NCI-H1417 (cell line): ENCODE data around the gene DMD.
"Not testable (repeated sequence)": the region's sequence is repeated elsewhere in the genome, so short reads cannot be mapped to it uniquely, and the experiment has no call there.

ENCODE experiments used
- DNase-seq, 3 experiments: peaks; one replicate each; lab custom pipeline; 2025; lab: John Stamatoyannopoulos, UW

The DMD gene

GRCh38 chrX:31435592-31435991, 1775.8 kb downstream of the DMD start:
- no peak for DNase-seq

GRCh38 chrX:31433856-31434255, 1777.5 kb downstream of the DMD start:
- no peak for DNase-seq

- no peak for DNase-seq
Observed at GRCh38 chrX:31429915-31430314, 1781.4 kb downstream of the DMD start.

DNA sequence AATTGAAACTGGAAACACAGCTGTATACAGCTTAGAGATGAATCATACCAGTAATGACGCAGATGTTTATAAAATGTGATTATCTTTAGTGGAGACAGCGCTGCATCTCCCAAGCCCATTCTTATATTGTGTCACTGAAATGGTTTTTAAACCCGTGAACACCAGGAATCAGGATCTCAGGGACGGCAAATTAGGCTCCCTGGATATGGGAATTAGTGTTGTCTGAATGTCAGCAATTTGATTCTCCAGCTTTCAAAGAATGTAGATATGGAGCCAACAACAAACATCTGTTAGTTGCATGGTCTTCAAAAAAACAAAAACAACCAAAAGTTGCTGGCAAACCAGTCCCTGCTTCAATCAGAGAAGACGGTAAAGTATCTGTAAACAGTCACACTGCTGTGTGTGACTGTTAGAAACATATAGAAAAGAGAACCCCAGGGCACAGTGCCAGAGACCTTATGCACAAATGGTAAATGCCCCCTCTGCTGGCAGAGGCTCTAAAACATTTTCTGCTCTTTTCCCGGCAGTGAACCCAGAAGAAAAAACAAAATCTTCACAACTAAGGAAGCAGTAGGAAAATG, 1787.7 kb downstream of the DMD start:
- peak in 2 of 3 experiments; percentile 43 to 76 for DNase-seq

- no peak for DNase-seq
Observed at GRCh38 chrX:31421441-31421840, 1789.9 kb downstream of the DMD start.

- DNase-seq, result no peak
Observed at GRCh38 chrX:31420711-31421151, 1790.6 kb downstream of the DMD start.

DNA sequence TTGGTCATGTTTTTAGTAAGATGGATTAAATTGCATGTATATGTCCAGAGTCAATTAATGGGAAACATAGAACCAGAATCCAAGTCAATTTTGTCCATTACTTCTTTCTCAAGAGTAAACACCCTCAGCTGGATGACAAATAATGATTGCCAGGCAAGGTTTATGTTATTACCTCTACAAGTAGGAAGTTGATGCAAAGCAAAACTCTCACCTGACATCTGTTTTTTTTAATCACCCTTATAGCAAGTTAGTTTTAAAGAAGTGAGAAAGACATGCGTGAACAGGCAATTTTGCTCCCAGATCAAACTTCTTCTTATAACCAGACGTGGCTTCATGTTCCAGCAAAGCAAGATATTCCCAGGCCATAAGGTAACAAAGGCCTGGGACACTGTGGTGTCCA, 1791.0 kb downstream of the DMD start:
- DNase-seq, result no peak

DNA sequence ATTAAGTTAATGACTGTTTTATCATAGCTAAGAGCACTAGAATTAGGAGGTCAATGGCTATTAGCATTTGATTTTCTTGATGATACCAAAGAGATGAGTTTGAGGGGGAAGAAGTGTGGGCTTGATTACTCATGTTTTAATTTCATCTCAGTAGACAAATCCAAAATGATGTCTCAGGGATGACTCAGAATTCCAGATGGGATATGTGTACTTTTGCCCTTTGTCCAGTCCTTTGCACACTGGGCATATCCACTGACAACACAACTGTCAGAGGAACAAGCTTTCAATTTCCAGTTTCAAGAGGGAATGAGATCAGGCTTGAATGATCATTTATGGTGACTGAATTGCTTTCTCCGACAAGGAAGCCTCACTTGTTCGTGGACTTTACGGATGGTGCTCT, 1814.2 kb downstream of the DMD start:
- no peak for DNase-seq

GRCh38 chrX:31392513-31392912, 1818.8 kb downstream of the DMD start:
- DNase-seq, result no peak

- no peak for DNase-seq
Observed at GRCh38 chrX:31388946-31389345, 1822.4 kb downstream of the DMD start.

GRCh38 chrX:31384471-31384870, 1826.9 kb downstream of the DMD start:
- no peak for DNase-seq

- DNase-seq, result no peak
Observed at GRCh38 chrX:31383991-31384390, 1827.4 kb downstream of the DMD start.

- not testable (repeated sequence) for DNase-seq
Observed at GRCh38 chrX:31378973-31379372, 1832.4 kb downstream of the DMD start.

GRCh38 chrX:31377821-31378220, 1833.5 kb downstream of the DMD start:
- DNase-seq, result not testable (repeated sequence)

- DNase-seq, result no peak
Observed at GRCh38 chrX:31376408-31377022, 1834.8 kb downstream of the DMD start.

GRCh38 chrX:31374786-31375185, 1836.6 kb downstream of the DMD start:
- DNase-seq, result no peak

DNA sequence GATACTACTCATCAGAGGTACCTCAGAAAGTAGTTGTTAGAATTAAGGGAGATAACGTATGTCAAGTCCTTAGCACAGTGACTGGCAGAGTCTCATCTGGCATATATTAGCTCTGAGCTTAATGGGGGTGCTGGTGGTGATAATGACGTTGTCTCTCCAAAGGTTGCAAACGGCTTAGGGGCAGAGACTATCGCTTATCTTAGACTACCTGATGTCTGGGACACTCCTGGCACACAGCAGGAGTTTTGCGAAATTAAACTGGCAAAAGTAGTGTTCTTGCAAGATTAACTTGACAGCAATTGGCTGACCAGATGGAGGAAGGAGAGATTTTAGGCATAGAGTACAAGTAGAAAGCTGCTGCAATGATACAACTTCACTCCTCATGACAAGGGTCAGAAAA, 1839.4 kb downstream of the DMD start:
- no peak for DNase-seq

DNA sequence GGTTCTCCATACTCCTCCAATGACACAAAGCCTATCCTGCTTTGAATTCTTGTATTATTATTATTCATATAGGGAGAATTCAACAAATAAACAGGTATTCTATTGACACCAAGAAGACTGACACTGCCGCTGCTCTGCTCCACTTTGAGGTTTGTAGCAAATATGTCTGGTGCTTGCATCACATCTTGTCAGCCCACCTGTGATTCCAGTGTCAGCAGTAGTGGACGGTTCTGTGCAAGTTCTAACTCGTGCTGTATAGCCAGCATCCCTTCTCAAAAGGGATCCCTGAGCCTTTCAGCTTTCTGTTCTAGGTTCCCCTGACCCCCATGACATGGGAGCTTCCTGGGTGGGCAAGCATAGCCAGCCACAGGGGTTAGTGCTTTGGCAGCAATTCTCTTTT, 1843.5 kb downstream of the DMD start:
- DNase-seq, result no peak

DNA sequence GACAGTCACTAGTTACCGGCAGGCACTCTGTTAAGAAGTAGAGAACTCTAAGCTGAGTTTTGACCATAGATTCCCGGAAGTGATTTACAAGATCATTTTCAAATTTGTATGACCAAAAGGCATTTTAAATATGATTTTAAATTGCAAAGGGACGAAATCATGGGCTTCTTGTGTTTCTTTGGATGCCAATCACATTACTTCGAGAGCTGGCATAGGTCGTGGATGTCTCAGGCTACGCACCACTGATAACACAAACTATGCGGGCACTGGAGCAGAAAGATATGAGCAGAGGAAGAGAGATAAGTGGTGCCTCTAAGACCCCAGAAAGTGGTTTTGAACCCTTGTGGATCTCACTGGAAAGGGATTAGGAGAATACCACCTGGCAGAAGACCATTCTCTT, 1845.3 kb downstream of the DMD start:
- DNase-seq, result no peak

DNA sequence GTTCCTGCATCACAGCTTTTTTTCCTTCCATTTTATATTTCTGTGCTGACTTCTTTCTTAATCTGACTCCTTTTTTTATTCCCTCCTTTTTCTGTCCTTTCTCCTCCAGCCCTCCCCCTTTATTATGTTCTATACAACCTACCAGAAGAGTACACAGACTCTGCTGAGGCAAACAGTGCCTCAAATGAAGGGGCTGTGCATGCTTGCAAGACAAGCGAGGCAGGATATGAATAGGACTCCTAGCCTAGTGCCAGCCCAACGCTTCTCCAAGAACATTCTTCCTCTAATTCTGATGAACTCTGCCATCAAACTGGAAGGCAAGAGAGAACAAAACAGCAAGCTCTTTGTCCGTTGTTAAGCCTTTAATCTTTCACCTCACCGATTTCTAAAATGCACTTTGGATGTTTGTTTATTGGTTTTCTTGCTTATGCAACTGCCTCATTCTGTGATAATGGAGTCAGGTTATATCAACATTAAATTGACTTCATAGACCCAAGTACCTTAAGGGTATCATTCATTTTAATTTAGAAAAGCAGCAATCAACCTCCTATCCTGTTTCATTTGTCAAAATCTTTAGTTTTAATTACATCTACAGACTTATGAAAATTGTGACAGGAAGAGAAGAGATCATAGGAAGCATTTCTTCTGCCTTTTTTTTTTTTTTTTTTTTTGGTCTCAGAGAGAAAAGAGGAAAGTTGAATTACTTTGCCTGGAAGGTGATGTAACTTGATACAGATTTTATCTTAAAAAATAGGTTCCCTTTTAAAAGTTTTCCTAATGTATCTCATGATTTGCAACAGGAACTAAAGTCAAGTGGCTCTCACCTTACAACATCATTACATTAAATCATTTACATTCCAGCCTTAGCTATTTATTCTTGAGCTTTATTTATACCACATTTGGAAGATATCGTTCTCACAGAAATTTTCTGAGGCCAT, 1854.8 kb downstream of the DMD start:
- peak in 2 of 3 experiments; percentile 18 to 45 for DNase-seq

- no peak for DNase-seq
Observed at GRCh38 chrX:31355206-31355955, 1856.0 kb downstream of the DMD start.

DNA sequence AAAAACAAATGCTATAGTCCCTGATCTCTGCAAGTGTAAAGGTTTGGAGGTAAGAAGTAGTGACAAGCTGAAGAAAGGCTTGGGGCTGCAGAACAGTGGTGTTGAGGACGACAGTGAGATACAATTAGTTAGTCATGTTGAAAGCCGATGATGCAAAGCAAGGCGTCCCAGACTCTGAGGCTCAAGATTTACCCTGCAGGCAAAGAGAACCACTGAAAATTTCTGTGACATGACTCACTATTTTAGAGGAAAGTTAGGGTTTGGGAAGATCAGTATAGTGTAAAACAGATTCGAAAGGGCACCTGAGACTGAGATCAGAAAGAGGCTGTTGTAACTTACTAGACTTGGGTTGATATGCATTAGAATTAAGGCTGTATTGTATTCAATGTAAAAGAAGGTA, 1858.3 kb downstream of the DMD start:
- DNase-seq, result no peak

- DNase-seq, result no peak
Observed at GRCh38 chrX:31350808-31351074, 1860.6 kb downstream of the DMD start.
